GM23338 (cell line): Measurements from ENCODE around the gene PRPF19. TPM values are rescaled to one million over a fixed set of nuclear protein-coding genes. Genes with fewer than 3 reads are reported as not detected.

Experiments used
- ATAC-seq: fragments of 200-7000 bp; cut with Tn5 transposase; 3 replicates; pipeline ENCODE4 v1.9.1; 2020
- DNase-seq: peaks from one replicate; pipeline ENCODE4 v3.0.0-alpha.2; 2015; ENCODE audit warnings: low spot score
- H2AFZ ChIP-seq: fragments of 200-600 bp; sonication (generic); 2 replicates; pipeline ENCODE4 v1.8.0; 2016; ENCODE audit warnings: antibody characterized with exemption, mild to moderate bottlenecking, moderate library complexity
- H3F3A ChIP-seq: fragments of 200-600 bp; sonication (generic); replicated peaks from 2 replicates; pipeline ENCODE4 v1.8.0; 2017; ENCODE audit warnings: antibody characterized with exemption, mixed run types, low read depth
- H3K27ac ChIP-seq: fragments of 200-600 bp; sonication (generic); 2 replicates; pipeline ENCODE4 v1.6.1; 2016; ENCODE audit warnings: low read depth
- H3K27me3 ChIP-seq: fragments of 200-600 bp; sonication (generic); 2 replicates; pipeline ENCODE4 v1.8.0; 2016; ENCODE audit warnings: mild to moderate bottlenecking, mixed run types, moderate library complexity; ENCODE audit not compliant: insufficient read depth
- H3K36me3 ChIP-seq: fragments of 200-600 bp; sonication (generic); 2 replicates; pipeline ENCODE4 v1.8.0; 2016; ENCODE audit warnings: mild to moderate bottlenecking; ENCODE audit not compliant: insufficient read depth
- H3K4me1 ChIP-seq: fragments of 200-600 bp; sonication (generic); 2 replicates; pipeline ENCODE4 v1.8.0; 2016; ENCODE audit warnings: mild to moderate bottlenecking, moderate library complexity; ENCODE audit not compliant: insufficient read depth
- H3K4me2 ChIP-seq: fragments of 200-600 bp; sonication (generic); 2 replicates; pipeline ENCODE4 v1.7.1; 2017; ENCODE audit warnings: mixed run types
- H3K4me3 ChIP-seq: fragments of 200-600 bp; sonication (generic); 2 replicates; pipeline ENCODE4 v1.6.1; 2016; ENCODE audit warnings: mixed run types
- H3K79me2 ChIP-seq: fragments of 200-600 bp; sonication (generic); replicated peaks from 2 replicates; pipeline ENCODE4 v1.8.0; 2017; ENCODE audit warnings: mild to moderate bottlenecking; ENCODE audit not compliant: insufficient read depth
- H3K9me2 ChIP-seq: fragments of 200-600 bp; sonication (generic); 2 replicates; pipeline ENCODE4 v1.8.0; 2017; ENCODE audit not compliant: insufficient read depth
- H4K20me1 ChIP-seq: fragments of 200-600 bp; sonication (generic); replicated peaks from 2 replicates; pipeline ENCODE4 v1.8.0; 2017; ENCODE audit warnings: mild to moderate bottlenecking; ENCODE audit not compliant: insufficient read depth
- H3K27ac Mint-ChIP-seq: 2 replicates; pipeline ENCODE4 v1.8.0; 2020; ENCODE audit warnings: inconsistent platforms, mild to moderate bottlenecking, moderate library complexity, mixed read lengths
- H3K27me3 Mint-ChIP-seq: 3 replicates; pipeline ENCODE4 v1.8.0; 2022; ENCODE audit warnings: low read depth, mild to moderate bottlenecking, moderate library complexity, mixed read lengths, inconsistent platforms; ENCODE audit not compliant: insufficient read depth, poor library complexity
- H3K36me3 Mint-ChIP-seq: 3 replicates; pipeline ENCODE4 v1.8.0; 2021; ENCODE audit warnings: low read depth, mild to moderate bottlenecking, inconsistent platforms, moderate library complexity, mixed read lengths
- H3K4me1 Mint-ChIP-seq: 3 replicates; pipeline ENCODE4 v1.8.0; 2020; ENCODE audit warnings: mild to moderate bottlenecking, inconsistent platforms, mixed read lengths
- H3K4me3 Mint-ChIP-seq: 3 replicates; pipeline ENCODE4 v1.8.0; 2021; ENCODE audit warnings: moderate library complexity, mild to moderate bottlenecking, inconsistent platforms, mixed read lengths
- H3K9me3 Mint-ChIP-seq: 3 replicates; pipeline ENCODE4 v1.8.0; 2020; ENCODE audit warnings: moderate library complexity, mild to moderate bottlenecking, inconsistent platforms, mixed read lengths
- CTCF ChIP-seq, 2 experiments: fragments of 200-600 bp in 1 of 2; sonication (generic) in 1 of 2; conservative IDR thresholded peaks; 2 replicates each; pipeline versions ENCODE4 v1.5.1 to v1.6.1; 2016 to 2017; ENCODE audit warnings: antibody characterized with exemption in 2 of 2, low read depth in 2 of 2, mild to moderate bottlenecking in 2 of 2, moderate library complexity in 1 of 2
- JUNB ChIP-seq: IDR thresholded peaks from one replicate; pipeline ENCODE4 v1.6.1; 2016; ENCODE audit warnings: antibody characterized with exemption; ENCODE audit not compliant: unreplicated experiment
- NANOG ChIP-seq: IDR thresholded peaks from 2 replicates; pipeline ENCODE4 v1.6.1; 2016; ENCODE audit warnings: antibody characterized with exemption, borderline replicate concordance
- POLR2AphosphoS5 ChIP-seq: IDR thresholded peaks from 2 replicates; pipeline ENCODE4 v1.6.1; 2016; ENCODE audit warnings: antibody characterized with exemption, low read depth
- STAT1 ChIP-seq: IDR thresholded peaks from one replicate; pipeline ENCODE4 v1.6.1; 2016; ENCODE audit warnings: antibody characterized with exemption; ENCODE audit not compliant: unreplicated experiment
- ZNF114 ChIP-seq: fragments of 250-450 bp; sonication (Bioruptor Pico); IDR thresholded peaks from 2 replicates; pipeline ENCODE4 v1.5.0; 2020; ENCODE audit warnings: mild to moderate bottlenecking, moderate library complexity
- ZNF331 ChIP-seq: fragments of 250-450 bp; sonication (Bioruptor Pico); IDR thresholded peaks from 2 replicates; pipeline ENCODE4 v1.5.0; 2020; ENCODE audit warnings: low read depth, mild to moderate bottlenecking, moderate library complexity
- polyA plus RNA-seq: library from polyadenylated mRNA; unstranded; fragments of >200 nt; fragmentation: Nextera tagmentation; extraction: Ambion mirVana; gene quantifications from 2 replicates; pipeline ENCODE4 v1.2.1, GENCODE V29; 2016
- total RNA-seq: library from RNA; depleted of rRNA; stranded (reverse); fragments of >200 nt; shearing (Covaris generic); gene quantifications from 2 replicates; pipeline ENCODE4 v1.2.3, GENCODE V29; 2014
- TF ChIP-seq, protein P1 (sequence below): IDR thresholded peaks from 2 replicates; pipeline ENCODE4 v1.6.1; 2016; ENCODE audit warnings: antibody characterized with exemption
- TF ChIP-seq, protein P2 (sequence below): IDR thresholded peaks from one replicate; pipeline ENCODE4 v1.6.1; 2018; ENCODE audit warnings: antibody characterized with exemption; ENCODE audit not compliant: unreplicated experiment

PRPF19 gene
- total and polyA plus RNA-seq, 2 experiments from 2014 or later = 153 to 161 TPM

DNA sequence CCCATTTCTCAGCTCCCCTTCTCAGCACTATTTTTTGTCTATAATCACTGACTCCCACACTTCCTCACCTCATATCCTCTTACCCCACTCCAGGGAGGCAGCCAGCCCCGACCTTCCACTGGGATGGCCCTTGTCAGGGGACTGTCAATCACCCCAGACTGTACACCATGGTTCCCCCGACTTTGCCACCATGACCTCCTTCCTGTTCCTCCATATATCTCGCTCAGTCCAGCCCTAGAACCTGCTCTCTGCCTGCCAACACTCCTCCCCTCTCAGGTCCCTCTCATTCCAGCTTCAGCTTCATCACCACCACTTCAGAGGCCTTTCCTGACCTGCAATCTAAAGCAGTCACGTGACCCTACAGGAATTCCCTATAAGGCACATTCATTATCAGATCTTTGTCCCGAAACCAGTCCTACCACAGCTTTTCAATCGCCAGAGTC lies 16.5 kb downstream of the PRPF19 start:
- Mint-ChIP-seq H3K9me3 (no peaks in the 10 kb centered on the region), H3K4me1 (no peaks in the 10 kb centered on the region), H3K4me3 (no peak overlapping the region), H3K27me3 (peaks cover 8% of the 10 kb centered on the region), H3K36me3 (peaks cover 28% of the 10 kb centered on the region), H3K27ac (peak overlapping the region; percentile 3; the same call in 1 of the 2 replicates)
- DNase-seq (no peak), ATAC-seq (no peak)
- H3K4me1 ChIP-seq = no peaks in the 10 kb centered on the region
- H3K9me2 ChIP-seq = no peaks in the 10 kb centered on the region
- no peaks in the 10 kb centered on the region for H3K79me2 ChIP-seq
- H3K27ac ChIP-seq = 0 out of 2 replicates have a peak overlapping the region, but pooled peaks have one; percentile 19
- H2AFZ ChIP-seq = no peak overlapping the region
- H3K4me3 ChIP-seq = no peak overlapping the region
- peaks cover 13% of the 10 kb centered on the region for H3K36me3 ChIP-seq
- TF ChIP-seq, protein P1, sequence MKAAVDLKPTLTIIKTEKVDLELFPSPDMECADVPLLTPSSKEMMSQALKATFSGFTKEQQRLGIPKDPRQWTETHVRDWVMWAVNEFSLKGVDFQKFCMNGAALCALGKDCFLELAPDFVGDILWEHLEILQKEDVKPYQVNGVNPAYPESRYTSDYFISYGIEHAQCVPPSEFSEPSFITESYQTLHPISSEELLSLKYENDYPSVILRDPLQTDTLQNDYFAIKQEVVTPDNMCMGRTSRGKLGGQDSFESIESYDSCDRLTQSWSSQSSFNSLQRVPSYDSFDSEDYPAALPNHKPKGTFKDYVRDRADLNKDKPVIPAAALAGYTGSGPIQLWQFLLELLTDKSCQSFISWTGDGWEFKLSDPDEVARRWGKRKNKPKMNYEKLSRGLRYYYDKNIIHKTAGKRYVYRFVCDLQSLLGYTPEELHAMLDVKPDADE = no peak
- TF ChIP-seq JUNB = no peak
- TF ChIP-seq NANOG = no peak
- no peak for TF ChIP-seq ZNF331 (CRISPR knock-in tag)
- no peak for TF ChIP-seq STAT1
- no peak for TF ChIP-seq POLR2AphosphoS5
- TF ChIP-seq ZNF114 (CRISPR knock-in tag) = no peak
- TF ChIP-seq, protein P2, sequence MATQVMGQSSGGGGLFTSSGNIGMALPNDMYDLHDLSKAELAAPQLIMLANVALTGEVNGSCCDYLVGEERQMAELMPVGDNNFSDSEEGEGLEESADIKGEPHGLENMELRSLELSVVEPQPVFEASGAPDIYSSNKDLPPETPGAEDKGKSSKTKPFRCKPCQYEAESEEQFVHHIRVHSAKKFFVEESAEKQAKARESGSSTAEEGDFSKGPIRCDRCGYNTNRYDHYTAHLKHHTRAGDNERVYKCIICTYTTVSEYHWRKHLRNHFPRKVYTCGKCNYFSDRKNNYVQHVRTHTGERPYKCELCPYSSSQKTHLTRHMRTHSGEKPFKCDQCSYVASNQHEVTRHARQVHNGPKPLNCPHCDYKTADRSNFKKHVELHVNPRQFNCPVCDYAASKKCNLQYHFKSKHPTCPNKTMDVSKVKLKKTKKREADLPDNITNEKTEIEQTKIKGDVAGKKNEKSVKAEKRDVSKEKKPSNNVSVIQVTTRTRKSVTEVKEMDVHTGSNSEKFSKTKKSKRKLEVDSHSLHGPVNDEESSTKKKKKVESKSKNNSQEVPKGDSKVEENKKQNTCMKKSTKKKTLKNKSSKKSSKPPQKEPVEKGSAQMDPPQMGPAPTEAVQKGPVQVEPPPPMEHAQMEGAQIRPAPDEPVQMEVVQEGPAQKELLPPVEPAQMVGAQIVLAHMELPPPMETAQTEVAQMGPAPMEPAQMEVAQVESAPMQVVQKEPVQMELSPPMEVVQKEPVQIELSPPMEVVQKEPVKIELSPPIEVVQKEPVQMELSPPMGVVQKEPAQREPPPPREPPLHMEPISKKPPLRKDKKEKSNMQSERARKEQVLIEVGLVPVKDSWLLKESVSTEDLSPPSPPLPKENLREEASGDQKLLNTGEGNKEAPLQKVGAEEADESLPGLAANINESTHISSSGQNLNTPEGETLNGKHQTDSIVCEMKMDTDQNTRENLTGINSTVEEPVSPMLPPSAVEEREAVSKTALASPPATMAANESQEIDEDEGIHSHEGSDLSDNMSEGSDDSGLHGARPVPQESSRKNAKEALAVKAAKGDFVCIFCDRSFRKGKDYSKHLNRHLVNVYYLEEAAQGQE = no peak
- no peaks in the 10 kb centered on the region for H3F3A ChIP-seq
- no peak overlapping the region for H3K4me2 ChIP-seq
- H4K20me1 ChIP-seq = peaks cover 4% of the 10 kb centered on the region
- no peaks in the 10 kb centered on the region for H3K27me3 ChIP-seq

- H3K9me2 ChIP-seq = no peaks in the 10 kb centered on the region
- H3K27me3 ChIP-seq = no peaks in the 10 kb centered on the region
- no peak overlapping the region for H3K4me3 ChIP-seq
- Mint-ChIP-seq H3K27ac (no peak overlapping the region), H3K27me3 (peaks cover 4% of the 10 kb centered on the region), H3K36me3 (peaks cover 9% of the 10 kb centered on the region), H3K4me1 (no peaks in the 10 kb centered on the region), H3K9me3 (no peaks in the 10 kb centered on the region), H3K4me3 (no peak overlapping the region)
- H3F3A ChIP-seq = no peaks in the 10 kb centered on the region
- no peaks in the 10 kb centered on the region for H3K79me2 ChIP-seq
- no peak overlapping the region for H3K27ac ChIP-seq
- H3K4me1 ChIP-seq = no peaks in the 10 kb centered on the region
- no peaks in the 10 kb centered on the region; the same call in 1 of the 2 replicates for H3K36me3 ChIP-seq
- ATAC-seq (peak; percentile 100), DNase-seq (peak; percentile 77)
- no peak overlapping the region for H2AFZ ChIP-seq
- H4K20me1 ChIP-seq = peaks cover 7% of the 10 kb centered on the region
- no peak overlapping the region for H3K4me2 ChIP-seq
- TF ChIP-seq STAT1 = no peak
- peak; percentile 65 to 84 for TF ChIP-seq CTCF (conservative IDR thresholded peaks at IDR 0.05; ENCODE audit: low read depth in 2 of 2)
Observed at GRCh38 chr11:60887556-60887955, 18.8 kb downstream of the PRPF19 start.
